Spinal cord (tissue), 10 donors: ENCODE measurements around the gene INO80C. TPM values are rescaled to one million over a fixed set of nuclear protein-coding genes. Genes with fewer than 3 reads are reported as not detected.

Experiments used
- DNase-seq, 6 donors: peaks; one replicate each; pipeline versions ENCODE4 v3.0.0 to v3.0.0-alpha.2; 2013 to 2015; ENCODE audit warnings: low spot score in 6 of 6, low read depth in 4 of 6
- H3K27ac ChIP-seq: one replicate; pipeline ENCODE4 v1.5.1; 2013; ENCODE audit warnings: low read depth, low read length, control low read depth
- H3K27me3 ChIP-seq: one replicate; pipeline ENCODE4 v1.6.1; 2013; ENCODE audit warnings: low read length; ENCODE audit not compliant: control insufficient read depth, insufficient read depth
- H3K36me3 ChIP-seq: one replicate; pipeline ENCODE4 v1.6.1; 2013; ENCODE audit warnings: low read length; ENCODE audit not compliant: control insufficient read depth, insufficient read depth
- H3K4me1 ChIP-seq: one replicate; pipeline ENCODE4 v1.6.1; 2013; ENCODE audit warnings: low read length; ENCODE audit not compliant: control insufficient read depth, insufficient read depth
- H3K4me3 ChIP-seq: one replicate; pipeline ENCODE4 v1.5.1; 2013; ENCODE audit warnings: low read depth, low read length, control low read depth
- H3K9me3 ChIP-seq: one replicate; pipeline ENCODE4 v1.6.1; 2013; ENCODE audit warnings: low read length; ENCODE audit not compliant: control insufficient read depth, insufficient read depth
- WGBS: methylation state at CpG from one replicate; pipeline ENCODE4 v1.1.5; 2013; ENCODE audit warnings: missing lambda C conversion rate; ENCODE audit not compliant: insufficient coverage; 5-methylcytosine and 5-hydroxymethylcytosine counted together
- polyA plus RNA-seq, 2 donors: library from polyadenylated mRNA; unstranded; fragments of 120-200 nt; gene quantifications; one replicate each; pipeline ENCODE4 v1.2.1, GENCODE V29; 2013; ENCODE audit not compliant: insufficient read length in 2 of 2
- total RNA-seq, 2 donors: library from RNA; depleted of rRNA in 1 of 2; stranded (reverse); fragments of 120-200 nt in 1 of 2; fragments of >200 nt in 1 of 2; gene quantifications; one replicate each; pipeline versions ENCODE4 v1.2.3 to v1.2.4, GENCODE V29; 2013 to 2014
- donor health status: healthy.

INO80C gene
- total and polyA plus RNA-seq, 4 donors = 8.1 to 22.4 (median 15.5) TPM

DNA sequence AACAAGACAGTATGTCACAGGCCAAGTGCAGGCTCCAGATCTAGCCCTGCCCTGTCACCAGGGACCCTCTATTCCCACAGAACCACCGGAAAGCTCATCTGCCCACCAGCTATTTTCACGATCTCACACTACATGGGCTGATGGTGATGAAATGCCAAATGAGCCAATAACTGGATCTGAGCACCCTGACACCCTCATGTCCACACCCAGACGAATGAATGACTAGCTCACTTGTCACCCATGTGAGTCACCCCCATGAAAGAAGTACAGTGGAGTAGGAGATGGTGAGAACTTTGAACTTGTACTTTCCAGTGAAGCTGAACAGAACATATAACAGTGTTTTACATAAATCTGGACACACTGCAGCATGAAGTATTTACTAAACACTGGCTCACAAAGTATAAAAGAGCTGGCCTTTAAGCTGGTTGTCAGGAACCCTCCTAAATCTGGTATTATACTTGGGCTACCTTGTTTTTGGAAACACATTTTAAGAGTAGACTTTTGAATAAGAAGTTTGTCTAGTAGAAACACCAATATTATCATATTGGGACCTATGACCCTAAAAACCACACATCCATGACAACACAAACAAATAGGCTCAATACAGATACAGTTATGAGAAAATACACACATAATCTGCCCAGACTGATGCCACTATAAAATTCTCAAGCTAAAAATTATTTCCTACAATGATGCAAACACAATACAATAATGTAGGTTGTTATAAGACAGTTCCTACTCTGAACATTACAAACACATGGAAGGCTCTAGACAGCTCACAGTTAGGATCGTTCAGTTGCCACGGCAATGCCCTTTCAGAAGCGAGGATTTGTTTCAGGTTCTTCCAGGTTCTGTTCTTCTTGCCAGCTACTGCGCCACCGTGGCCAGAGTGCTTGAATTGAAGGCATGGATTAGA, 19.0 kb downstream of the INO80C start:
- no CpG with 5 or more reads among the region's 8 CpGs for WGBS
- peak in 5 of 6 donors; percentile 15 to 66 (median 25) for DNase-seq
- no peaks in the 10 kb centered on the region for H3K36me3 ChIP-seq
- H3K4me1 ChIP-seq = peaks cover 6% of the 10 kb centered on the region
- H3K27ac ChIP-seq = no peak overlapping the region
- no peaks in the 10 kb centered on the region for H3K9me3 ChIP-seq
- H3K27me3 ChIP-seq = no peaks in the 10 kb centered on the region
- H3K4me3 ChIP-seq = no peak overlapping the region

DNA sequence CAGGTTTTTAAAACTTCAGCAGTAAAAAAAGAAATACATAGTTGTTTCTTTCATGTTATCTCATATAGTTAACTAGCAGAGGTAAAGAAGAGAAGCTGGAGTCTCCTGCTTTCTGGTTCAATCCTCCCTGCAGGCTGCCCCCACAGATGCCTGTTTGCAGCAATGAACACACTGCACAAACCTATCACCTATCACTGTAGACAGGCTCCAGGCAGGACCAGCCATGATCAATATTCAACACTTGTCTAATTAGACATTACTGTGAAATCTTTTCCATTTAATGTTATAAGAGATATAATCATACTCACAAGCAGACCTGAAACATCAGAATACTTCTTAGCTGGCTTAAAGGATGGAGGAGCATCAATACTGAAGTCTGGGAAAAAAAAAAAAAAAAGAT, 19.8 kb downstream of the INO80C start:
- Histone ChIP-seq H3K4me1 (peaks cover 6% of the 10 kb centered on the region), H3K4me3 (no peak overlapping the region), H3K27ac (no peak overlapping the region), H3K27me3 (no peaks in the 10 kb centered on the region), H3K36me3 (no peaks in the 10 kb centered on the region), H3K9me3 (no peaks in the 10 kb centered on the region)
- DNase-seq = no peak

DNA sequence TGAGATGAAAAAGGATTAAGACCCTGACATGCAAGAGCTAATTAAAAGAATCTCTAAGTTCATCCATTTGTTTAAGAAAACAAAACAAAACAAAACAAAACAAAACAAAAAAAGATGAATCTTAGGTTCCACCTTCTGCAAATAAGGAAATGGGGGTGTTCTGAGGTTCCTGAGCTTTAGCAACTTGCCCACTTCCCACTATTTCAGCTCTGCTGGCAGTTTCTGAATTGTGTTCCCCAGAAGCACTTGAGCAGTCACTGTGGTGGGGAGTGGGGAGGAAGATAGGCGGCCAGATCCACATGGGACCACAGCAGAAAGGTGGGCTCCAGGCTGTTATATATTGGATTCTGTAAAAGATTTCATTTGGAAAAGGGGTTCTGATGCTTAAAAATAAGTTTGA, 20.3 kb downstream of the INO80C start:
- no peaks in the 10 kb centered on the region for H3K36me3 ChIP-seq
- no peaks in the 10 kb centered on the region for H3K27me3 ChIP-seq
- H3K27ac ChIP-seq = no peak overlapping the region
- WGBS = 80% methylated on average over 1 of the region's 1 CpG
- no peak for DNase-seq
- H3K4me3 ChIP-seq = no peak overlapping the region
- H3K9me3 ChIP-seq = no peaks in the 10 kb centered on the region
- peaks cover 6% of the 10 kb centered on the region for H3K4me1 ChIP-seq

DNA sequence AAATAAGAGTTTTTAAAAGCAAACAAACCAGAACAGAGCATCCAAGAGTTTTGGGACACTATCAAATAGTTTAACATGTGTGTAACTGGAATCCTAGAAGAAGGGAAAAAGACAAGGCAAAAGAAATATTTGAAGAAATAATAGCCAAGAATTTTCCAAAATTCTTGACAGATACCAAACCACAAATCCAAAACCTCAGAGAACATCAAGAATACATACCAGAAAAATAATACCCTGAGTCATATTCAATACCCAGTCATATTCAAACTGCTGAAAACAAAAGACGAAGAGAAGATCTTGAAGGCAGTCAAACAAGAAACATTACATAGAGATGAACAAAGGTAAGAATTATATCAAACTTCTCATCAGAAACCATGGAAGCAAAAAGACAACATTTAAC, 22.9 kb downstream of the INO80C start:
- Histone ChIP-seq H3K36me3 (no peaks in the 10 kb centered on the region), H3K27me3 (no peaks in the 10 kb centered on the region), H3K27ac (no peak overlapping the region), H3K4me3 (no peak overlapping the region), H3K4me1 (peaks cover 6% of the 10 kb centered on the region), H3K9me3 (no peaks in the 10 kb centered on the region)
- WGBS = no CpG with 5 or more reads among the region's 1 CpG
- DNase-seq = no peak

DNA sequence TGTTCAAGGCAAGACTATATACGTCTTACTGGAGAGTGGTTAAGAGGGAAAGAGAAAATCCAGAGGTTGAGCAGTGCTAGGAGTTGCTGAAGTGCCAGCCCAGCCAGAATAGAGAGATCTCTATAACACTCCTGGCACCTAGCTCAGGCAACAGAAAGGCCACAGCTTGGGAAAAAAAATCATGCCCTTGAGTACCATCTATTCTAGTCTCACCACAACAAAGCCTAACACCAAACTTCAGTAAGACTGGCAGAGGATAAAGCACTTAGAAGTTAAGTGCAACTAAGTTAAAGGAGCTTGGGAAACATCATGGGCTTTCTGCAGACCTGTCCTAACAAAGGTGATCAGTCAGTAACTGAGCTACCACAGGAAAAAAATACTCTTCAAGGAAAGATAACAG, 24.2 kb downstream of the INO80C start:
- no peaks in the 10 kb centered on the region for H3K9me3 ChIP-seq
- no peak overlapping the region for H3K4me3 ChIP-seq
- no peak for DNase-seq
- H3K36me3 ChIP-seq = peaks cover 3% of the 10 kb centered on the region
- H3K4me1 ChIP-seq = peaks cover 12% of the 10 kb centered on the region
- no CpG with 5 or more reads among the region's 1 CpG for WGBS
- no peak overlapping the region for H3K27ac ChIP-seq
- no peaks in the 10 kb centered on the region for H3K27me3 ChIP-seq

DNA sequence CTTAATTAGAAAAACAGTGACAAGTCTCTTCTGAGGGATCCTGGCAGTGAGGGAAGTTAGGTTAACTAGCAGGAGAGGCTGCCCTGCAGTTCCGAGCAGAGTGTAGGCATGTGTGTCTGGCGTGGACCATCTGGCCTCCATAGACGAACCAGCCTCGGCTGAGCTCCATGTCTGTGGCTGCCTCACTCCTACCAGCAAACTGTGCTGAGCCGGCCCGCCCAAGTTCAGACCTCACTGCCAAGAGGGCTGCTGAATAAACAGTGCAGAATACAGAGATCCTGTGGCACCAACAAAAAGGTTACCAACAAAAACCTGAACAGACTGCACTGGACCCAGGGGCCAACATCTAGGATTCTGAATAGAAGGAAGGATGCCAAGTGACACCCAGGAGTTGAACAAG, 27.3 kb downstream of the INO80C start:
- Histone ChIP-seq H3K4me1 (peaks cover 12% of the 10 kb centered on the region), H3K27me3 (no peaks in the 10 kb centered on the region), H3K36me3 (peaks cover 8% of the 10 kb centered on the region), H3K4me3 (no peak overlapping the region), H3K9me3 (no peaks in the 10 kb centered on the region), H3K27ac (no peak overlapping the region)
- WGBS = 64% methylated on average over 6 of the region's 6 CpGs
- peak in 1 of 6 donors; percentile 68 for DNase-seq

DNA sequence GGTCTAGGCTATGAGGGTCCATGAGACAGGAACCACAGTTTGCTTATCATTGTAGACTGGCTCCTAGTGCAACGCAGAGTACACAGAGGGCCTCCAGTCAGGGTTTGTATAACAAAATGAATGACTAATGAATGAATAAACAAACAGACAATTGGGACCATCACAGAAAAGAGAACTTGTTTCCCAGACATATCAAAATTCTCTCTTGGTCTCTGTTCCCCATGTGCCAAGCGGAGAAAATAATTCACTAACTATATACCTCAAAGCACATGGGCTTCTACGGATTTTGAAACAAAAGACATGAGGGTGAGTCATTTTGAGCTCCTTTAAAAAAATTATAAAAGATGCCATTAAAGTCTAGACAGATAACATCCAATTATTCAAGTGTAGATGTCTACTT, 28.0 kb downstream of the INO80C start:
- Histone ChIP-seq H3K36me3 (peaks cover 8% of the 10 kb centered on the region), H3K4me3 (no peak overlapping the region), H3K4me1 (peaks cover 12% of the 10 kb centered on the region), H3K27ac (no peak overlapping the region), H3K9me3 (no peaks in the 10 kb centered on the region), H3K27me3 (no peaks in the 10 kb centered on the region)
- WGBS = no CpG with 5 or more reads among the region's 3 CpGs
- DNase-seq = no peak

DNA sequence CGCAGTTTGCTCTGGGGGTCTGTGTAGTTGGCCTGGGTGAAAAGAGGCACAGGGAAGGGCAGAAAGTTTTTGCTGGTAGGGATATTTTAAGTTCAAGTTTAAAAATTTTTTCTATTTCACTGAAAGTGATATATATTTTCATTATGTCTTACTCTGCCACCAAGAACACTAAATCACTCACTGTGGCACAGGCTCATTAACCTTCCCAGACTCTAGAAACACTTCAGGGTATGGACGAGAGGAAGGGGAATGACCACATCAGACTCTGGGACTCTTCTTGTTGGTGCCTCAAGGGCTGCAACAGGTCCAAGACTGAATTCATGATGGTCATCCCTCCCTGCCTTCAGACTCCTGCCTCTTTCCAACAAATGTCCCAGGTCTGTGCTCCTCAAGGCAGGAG, 29.0 kb downstream of the INO80C start:
- DNase-seq = no peak
- Histone ChIP-seq H3K36me3 (peaks cover 8% of the 10 kb centered on the region), H3K27ac (no peak overlapping the region), H3K9me3 (no peaks in the 10 kb centered on the region), H3K27me3 (no peaks in the 10 kb centered on the region), H3K4me1 (peaks cover 12% of the 10 kb centered on the region), H3K4me3 (no peak overlapping the region)
- WGBS = 94% methylated on average over 2 of the region's 2 CpGs

DNA sequence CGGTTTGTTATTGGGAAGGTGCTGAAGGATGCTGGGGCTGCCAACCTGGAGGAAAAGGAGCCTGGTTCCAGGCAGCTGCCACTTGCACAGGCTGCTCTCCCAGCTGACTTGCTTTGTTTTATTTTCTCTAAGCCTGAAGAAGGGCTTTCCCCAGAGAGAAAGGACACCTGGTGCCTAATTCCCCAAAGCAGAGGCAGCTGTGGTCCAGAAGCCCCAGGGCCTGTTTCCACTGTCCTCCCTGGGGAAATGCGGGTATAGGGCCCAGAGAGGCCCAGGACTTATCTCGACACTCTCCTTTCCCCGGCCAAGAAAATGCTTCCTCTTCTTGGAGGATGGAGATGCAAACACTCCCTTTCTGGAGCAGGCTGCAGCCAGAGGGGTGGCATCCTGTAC, 30.1 kb downstream of the INO80C start:
- Histone ChIP-seq H3K27me3 (no peaks in the 10 kb centered on the region), H3K27ac (no peak overlapping the region), H3K9me3 (no peaks in the 10 kb centered on the region), H3K4me3 (no peak overlapping the region), H3K36me3 (peaks cover 8% of the 10 kb centered on the region), H3K4me1 (peaks cover 12% of the 10 kb centered on the region)
- no peak for DNase-seq
- WGBS = 75% methylated on average over 1 of the region's 4 CpGs
